Naive thymus-derived CD4-positive, alpha-beta T cell (primary cell): ENCODE results near the gene DMRT1. TPM values are rescaled to one million over a fixed set of nuclear protein-coding genes. Genes with fewer than 3 reads are reported as not detected.

Experiments
- ATAC-seq: fragments of 150-1000 bp; cut with Tn5 transposase; 2 replicates; pipeline ENCODE4 v1.10.0; 2021; ENCODE audit warnings: mild to moderate bottlenecking, moderate library complexity
- CTCF ChIA-PET: fragments of 350-600 bp; sonication (Branson Sonifier 250); formaldehyde crosslinking; loops from one replicate; lab custom pipeline; 2021; ENCODE audit warnings: antibody characterized with exemption; lab: Charles Lee
- POLR2A ChIA-PET: fragments of 350-600 bp; sonication (Branson Sonifier 250); formaldehyde crosslinking; loops from one replicate; lab custom pipeline; 2021; ENCODE audit warnings: antibody characterized with exemption, inconsistent platforms; lab: Charles Lee
- DNase-seq, 9 donors: peaks; one replicate each; pipeline versions ENCODE4 v3.0.0 to v3.0.0-alpha.2; 2020 to 2022; ENCODE audit warnings: mixed read lengths in 1 of 9
- H3K27ac ChIP-seq: one replicate; pipeline ENCODE4 v1.7.0; 2013; ENCODE audit warnings: mild to moderate bottlenecking, low read depth, low read length, moderate library complexity
- H3K27me3 ChIP-seq, 2 donors: one replicate each; pipeline ENCODE4 v1.7.0; 2013; ENCODE audit warnings: low read length in 2 of 2, mild to moderate bottlenecking in 2 of 2, moderate library complexity in 2 of 2; ENCODE audit not compliant: control insufficient read depth in 2 of 2, insufficient read depth in 2 of 2
- H3K36me3 ChIP-seq, 3 experiments: 1 replicate in 2 of 3; 2 replicates in 1 of 3; pipeline ENCODE4 v1.7.0; 2013; ENCODE audit warnings: low read length in 3 of 3, mild to moderate bottlenecking in 3 of 3, moderate library complexity in 1 of 3; ENCODE audit not compliant: insufficient read depth in 3 of 3, control insufficient read depth in 2 of 3
- H3K4me1 ChIP-seq, 2 donors: one replicate each; pipeline ENCODE4 v1.7.0; 2013; ENCODE audit warnings: low read length in 2 of 2, mild to moderate bottlenecking in 2 of 2, moderate library complexity in 1 of 2; ENCODE audit not compliant: control insufficient read depth in 2 of 2, insufficient read depth in 2 of 2
- H3K4me3 ChIP-seq: 2 replicates; pipeline ENCODE4 v1.7.0; 2013; ENCODE audit warnings: mild to moderate bottlenecking, low read length
- H3K9me3 ChIP-seq, 3 experiments: 1 replicate in 2 of 3; 2 replicates in 1 of 3; pipeline ENCODE4 v1.7.0; 2013; ENCODE audit warnings: low read length in 3 of 3; ENCODE audit not compliant: control insufficient read depth in 2 of 3
- H3K27ac Mint-ChIP-seq, 9 donors: one replicate each; pipeline ENCODE4 v1.8.0; 2020 to 2022; ENCODE audit warnings: mixed read lengths in 9 of 9, mild to moderate bottlenecking in 8 of 9, moderate library complexity in 5 of 9, inconsistent platforms in 2 of 9
- H3K27me3 Mint-ChIP-seq, 5 donors: one replicate each; pipeline ENCODE4 v1.8.0; 2021 to 2022; ENCODE audit warnings: mixed read lengths in 5 of 5, mild to moderate bottlenecking in 1 of 5
- H3K36me3 Mint-ChIP-seq, 5 donors: one replicate each; pipeline ENCODE4 v1.8.0; 2020 to 2022; ENCODE audit warnings: mixed read lengths in 5 of 5, mild to moderate bottlenecking in 3 of 5, inconsistent platforms in 1 of 5
- H3K4me1 Mint-ChIP-seq, 7 donors: one replicate each; pipeline ENCODE4 v1.8.0; 2020 to 2022; ENCODE audit warnings: mixed read lengths in 7 of 7, mild to moderate bottlenecking in 3 of 7, inconsistent platforms in 1 of 7
- H3K4me3 Mint-ChIP-seq, 10 donors: one replicate each; pipeline ENCODE4 v1.8.0; 2020 to 2022; ENCODE audit warnings: mild to moderate bottlenecking in 10 of 10, mixed read lengths in 10 of 10, moderate library complexity in 6 of 10, inconsistent platforms in 2 of 10
- H3K9me3 Mint-ChIP-seq, 11 donors: one replicate each; pipeline ENCODE4 v1.8.0; 2020 to 2022; ENCODE audit warnings: mixed read lengths in 11 of 11, mild to moderate bottlenecking in 4 of 11, inconsistent platforms in 1 of 11, moderate library complexity in 1 of 11
- intact Hi-C, 2 donors: fragments of 100-400 bp; cut with micrococcal nuclease; formaldehyde crosslinking; loops; one replicate each; pipeline ENCODE4 v1.15.1; 2023
- polyA plus RNA-seq, 2 donors: library from polyadenylated mRNA; unstranded; fragments of 300-500 nt; fragmentation: Illumina TruSeq; gene quantifications; one replicate each; pipeline ENCODE4 v1.2.3, GENCODE V29; 2021
- total RNA-seq, 6 experiments: library from RNA in 5 of 6; stranded (reverse) in 5 of 6; gene quantifications; 1 replicate in 5 of 6; 2 replicates in 1 of 6; pipeline ENCODE4 v1.2.3 and lab custom pipeline; 2021 to 2026

Gene DMRT1
- total and polyA plus RNA-seq, 7 experiments from 2014 or later, result not detected

DNA sequence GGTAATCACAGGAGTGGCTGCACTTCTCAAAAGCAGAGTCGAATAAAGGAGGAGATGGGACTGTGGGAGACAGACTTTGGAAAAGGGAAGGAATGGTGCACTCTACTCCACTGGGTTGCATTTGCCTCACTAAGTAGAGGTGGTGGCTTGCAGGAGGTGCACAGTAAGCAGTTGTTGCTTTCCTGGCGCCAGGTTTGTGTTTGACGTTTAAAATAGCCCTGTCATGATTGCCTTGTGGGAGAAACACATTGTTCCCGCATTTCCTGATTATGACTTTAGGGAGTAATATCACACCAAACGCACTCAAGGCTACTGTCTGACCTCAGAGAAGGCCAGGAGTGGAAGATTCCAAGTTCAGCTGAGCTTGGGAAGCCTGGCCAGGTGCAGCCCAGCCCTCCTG is 36.7 kb downstream of the DMRT1 start:
- H3K36me3 Mint-ChIP-seq, result no peaks in the 10 kb centered on the region
- no peaks in the 10 kb centered on the region for H3K27me3 ChIP-seq
- ATAC-seq (no peak), DNase-seq (no peak)
- H3K4me1 ChIP-seq, result no peaks in the 10 kb centered on the region
- H3K27ac ChIP-seq, result no peak overlapping the region
- H3K9me3 ChIP-seq, result no peaks in the 10 kb centered on the region
- H3K4me3 Mint-ChIP-seq, result no peak overlapping the region
- no peak overlapping the region for H3K27ac Mint-ChIP-seq
- CTCF ChIA-PET, result no interaction called here
- no peaks in the 10 kb centered on the region for H3K36me3 ChIP-seq
- peaks cover 30 to 53% (median 42%) of the 10 kb centered on the region in 5 donors for H3K27me3 Mint-ChIP-seq
- peaks cover 0 to 2% (median 0%) of the 10 kb centered on the region in 11 donors for H3K9me3 Mint-ChIP-seq
- H3K4me1 Mint-ChIP-seq, result peaks cover 0 to 12% (median 5%) of the 10 kb centered on the region in 7 donors
- intact Hi-C loops, result no loop called here
- POLR2A ChIA-PET, result no interaction called here
- H3K4me3 ChIP-seq, result no peak overlapping the region

DNA sequence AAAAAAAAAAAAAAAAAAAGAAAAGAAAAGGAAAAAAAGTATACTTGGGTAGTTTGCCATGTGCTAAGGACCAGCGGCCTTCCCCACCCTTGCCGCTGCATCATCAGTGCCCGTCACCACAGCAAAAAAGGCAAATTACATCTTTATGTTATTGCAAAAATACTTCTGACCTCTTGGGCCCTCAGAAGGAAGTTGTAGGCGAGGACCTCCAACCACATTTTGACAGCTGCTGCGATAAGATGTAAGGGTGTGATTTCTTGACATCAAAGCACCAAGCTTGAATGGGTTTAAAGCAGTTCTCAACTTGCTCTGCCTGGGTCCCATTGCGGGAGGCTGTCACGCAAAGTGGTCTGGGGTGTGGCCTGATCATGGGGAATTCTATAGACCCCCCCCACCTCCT is 39.2 kb downstream of the DMRT1 start:
- H3K36me3 ChIP-seq, result no peaks in the 10 kb centered on the region
- peaks cover 0 to 12% (median 5%) of the 10 kb centered on the region in 7 donors for H3K4me1 Mint-ChIP-seq
- H3K27me3 ChIP-seq, result no peaks in the 10 kb centered on the region
- no peaks in the 10 kb centered on the region for H3K36me3 Mint-ChIP-seq
- ChIA-PET CTCF (no interaction called here), POLR2A (no interaction called here)
- H3K9me3 Mint-ChIP-seq, result peaks cover 0 to 2% (median 0%) of the 10 kb centered on the region in 11 donors
- H3K4me1 ChIP-seq, result no peaks in the 10 kb centered on the region
- no peak overlapping the region for H3K4me3 Mint-ChIP-seq
- ATAC-seq (peak; percentile 20), DNase-seq (no peak)
- no peaks in the 10 kb centered on the region for H3K9me3 ChIP-seq
- no peak overlapping the region for H3K27ac ChIP-seq
- H3K4me3 ChIP-seq, result no peak overlapping the region
- H3K27me3 Mint-ChIP-seq, result peaks cover 32 to 55% (median 40%) of the 10 kb centered on the region in 5 donors
- no peak overlapping the region for H3K27ac Mint-ChIP-seq
- intact Hi-C loops, result no loop called here

DNA sequence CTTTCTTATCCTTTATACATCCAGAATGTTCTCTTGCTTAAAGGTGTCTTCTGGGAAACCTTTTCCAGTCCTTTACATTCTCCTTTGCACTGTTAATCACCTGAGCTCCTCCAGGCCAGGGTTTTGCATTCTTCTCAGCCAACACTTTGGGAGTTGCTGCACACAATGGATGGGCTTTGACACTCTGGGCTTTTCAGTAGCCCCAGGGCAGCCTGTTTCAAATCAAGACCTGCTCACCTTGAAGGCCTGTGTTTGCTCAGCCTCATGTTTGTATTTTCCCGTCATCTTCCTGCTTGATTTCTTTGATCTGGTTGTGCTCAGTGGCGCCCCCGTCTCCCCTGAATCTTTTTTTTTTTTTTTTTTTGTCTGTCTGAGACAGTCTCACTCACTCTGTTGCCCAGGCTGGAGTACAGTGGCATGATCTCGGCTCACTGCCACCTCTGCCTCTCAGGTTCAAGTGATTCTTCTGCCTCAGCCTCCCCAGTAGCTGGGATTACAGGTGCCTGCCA is 41.0 kb downstream of the DMRT1 start:
- CTCF ChIA-PET, result no interaction called here
- POLR2A ChIA-PET, result no interaction called here

DNA sequence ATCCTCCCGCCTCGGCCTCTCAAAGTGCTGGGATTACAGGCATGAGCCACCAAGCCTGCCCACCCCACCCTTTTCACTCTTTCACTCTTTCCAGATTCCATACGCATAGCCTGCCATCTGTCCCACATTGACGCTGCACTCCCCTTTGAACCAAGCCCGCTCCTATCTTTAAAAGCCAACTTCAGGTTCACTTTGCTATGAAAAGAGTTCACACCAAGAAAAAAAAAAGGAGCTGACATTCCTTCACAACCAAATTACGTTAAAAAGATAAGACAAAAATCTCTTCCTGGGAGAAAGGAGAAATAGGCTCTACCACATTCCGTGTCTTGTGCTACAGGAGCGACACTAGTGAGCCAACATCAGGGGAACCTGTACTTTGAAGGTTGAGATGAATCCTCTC is 41.5 kb downstream of the DMRT1 start:
- H3K27ac ChIP-seq, result no peak overlapping the region
- no peak for ATAC-seq
- Mint-ChIP-seq H3K9me3 (peaks cover 0 to 2% (median 0%) of the 10 kb centered on the region in 11 donors), H3K4me1 (peaks cover 0 to 12% (median 5%) of the 10 kb centered on the region in 7 donors), H3K36me3 (no peaks in the 10 kb centered on the region), H3K4me3 (no peak overlapping the region), H3K27me3 (peaks cover 28 to 45% (median 39%) of the 10 kb centered on the region in 5 donors), H3K27ac (peak overlapping the region in 1 of 9 donors; percentile 41)
- no peak for DNase-seq
- no peaks in the 10 kb centered on the region for H3K27me3 ChIP-seq
- intact Hi-C loops, result no loop called here
- POLR2A ChIA-PET, result no interaction called here
- H3K4me1 ChIP-seq, result no peaks in the 10 kb centered on the region
- CTCF ChIA-PET, result no interaction called here
- no peaks in the 10 kb centered on the region for H3K9me3 ChIP-seq
- no peaks in the 10 kb centered on the region for H3K36me3 ChIP-seq
- no peak overlapping the region for H3K4me3 ChIP-seq

More for the DNA sequence above, 41.0 kb downstream of the DMRT1 start:
- Histone ChIP-seq H3K9me3 (no peaks in the 10 kb centered on the region), H3K27ac (no peak overlapping the region), H3K27me3 (no peaks in the 10 kb centered on the region), H3K4me3 (no peak overlapping the region), H3K4me1 (no peaks in the 10 kb centered on the region), H3K36me3 (no peaks in the 10 kb centered on the region)
- Mint-ChIP-seq H3K4me1 (peaks cover 0 to 12% (median 5%) of the 10 kb centered on the region in 7 donors), H3K27me3 (peaks cover 29 to 45% (median 39%) of the 10 kb centered on the region in 5 donors), H3K27ac (no peak overlapping the region), H3K4me3 (no peak overlapping the region), H3K9me3 (peaks cover 0 to 2% (median 0%) of the 10 kb centered on the region in 11 donors), H3K36me3 (no peaks in the 10 kb centered on the region)
- no peak for ATAC-seq
- DNase-seq, result no peak
- intact Hi-C loops, result no loop called here

DNA sequence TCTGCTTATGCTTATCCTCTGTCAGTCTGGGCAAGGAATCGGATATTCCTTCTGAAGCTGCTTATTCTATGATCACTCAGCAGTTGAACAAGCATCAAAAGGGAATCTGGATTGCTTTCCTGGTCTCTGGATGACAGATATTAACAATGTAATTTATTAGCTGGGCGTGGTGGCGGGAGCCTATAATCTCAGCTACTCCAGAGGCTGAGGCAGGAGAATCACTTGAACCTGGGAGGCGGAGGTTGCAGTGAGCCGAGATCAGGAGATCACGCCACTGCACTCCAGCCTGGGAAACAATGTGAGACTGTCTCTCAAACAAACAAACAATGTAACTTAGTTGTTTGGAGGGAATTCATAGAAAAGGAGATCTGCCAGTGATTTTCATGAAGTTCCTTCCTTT is 45.4 kb downstream of the DMRT1 start:
- peaks cover 0 to 2% (median 0%) of the 10 kb centered on the region in 7 donors for H3K4me1 Mint-ChIP-seq
- no peaks in the 10 kb centered on the region for H3K4me1 ChIP-seq
- peaks cover 0 to under 1% (median 0%) of the 10 kb centered on the region in 11 donors for H3K9me3 Mint-ChIP-seq
- DNase-seq (no peak), ATAC-seq (no peak)
- H3K27me3 Mint-ChIP-seq, result peaks cover 6 to 29% (median 19%) of the 10 kb centered on the region in 5 donors
- intact Hi-C loops, result no loop called here
- no peaks in the 10 kb centered on the region for H3K27me3 ChIP-seq
- no peaks in the 10 kb centered on the region for H3K9me3 ChIP-seq
- H3K27ac ChIP-seq, result no peak overlapping the region
- POLR2A ChIA-PET, result no interaction called here
- H3K4me3 ChIP-seq, result no peak overlapping the region
- H3K36me3 ChIP-seq, result no peaks in the 10 kb centered on the region
- H3K27ac Mint-ChIP-seq, result no peak overlapping the region
- CTCF ChIA-PET, result no interaction called here
- H3K4me3 Mint-ChIP-seq, result no peak overlapping the region
- no peaks in the 10 kb centered on the region for H3K36me3 Mint-ChIP-seq

DNA sequence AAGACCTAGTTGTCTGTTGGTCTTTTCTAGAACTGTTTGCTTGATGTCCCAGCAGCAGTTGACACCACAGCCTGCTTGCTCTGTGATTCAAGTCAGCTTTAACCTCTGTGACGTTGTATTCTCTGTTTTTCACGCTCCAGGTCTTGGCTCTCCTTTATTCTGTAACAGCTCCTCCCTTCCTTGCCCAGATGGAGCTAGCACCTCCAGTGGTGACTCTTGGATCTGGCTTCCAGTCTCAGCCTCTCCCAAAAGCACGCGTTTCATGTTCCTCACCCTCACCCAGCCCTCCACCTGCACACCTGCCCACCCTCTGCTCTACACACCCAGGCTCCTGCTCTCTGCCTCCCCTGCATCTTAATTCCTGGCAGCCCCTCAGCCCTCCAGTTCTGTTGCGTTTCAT is 50.6 kb downstream of the DMRT1 start:
- H3K27ac ChIP-seq, result no peak overlapping the region
- no peak for DNase-seq
- no peak overlapping the region for H3K4me3 Mint-ChIP-seq
- H3K36me3 ChIP-seq, result no peaks in the 10 kb centered on the region
- H3K4me3 ChIP-seq, result no peak overlapping the region
- no peaks in the 10 kb centered on the region for H3K27me3 ChIP-seq
- ChIA-PET POLR2A (no interaction called here), CTCF (interaction anchor here (1.1 kb wide), 1 partner anchor 118 kb away, joined by 5 read pairs; no protein-coding TSS in a partner anchor)
- no peaks in the 10 kb centered on the region for H3K36me3 Mint-ChIP-seq
- no peaks in the 10 kb centered on the region for H3K9me3 ChIP-seq
- peaks cover 4 to 11% (median 8%) of the 10 kb centered on the region in 7 donors for H3K4me1 Mint-ChIP-seq
- no peak overlapping the region for H3K27ac Mint-ChIP-seq
- peaks cover 0 to 5% of the 10 kb centered on the region in 2 donors for H3K4me1 ChIP-seq
- H3K9me3 Mint-ChIP-seq, result no peaks in the 10 kb centered on the region
- peaks cover 7 to 15% (median 11%) of the 10 kb centered on the region in 5 donors for H3K27me3 Mint-ChIP-seq
- no peak for ATAC-seq
- intact Hi-C loops, result loop anchor here (5.0 to 10.0 kb wide), 3 partner anchors 277 to 1195 kb away; no protein-coding TSS in a partner anchor

DNA sequence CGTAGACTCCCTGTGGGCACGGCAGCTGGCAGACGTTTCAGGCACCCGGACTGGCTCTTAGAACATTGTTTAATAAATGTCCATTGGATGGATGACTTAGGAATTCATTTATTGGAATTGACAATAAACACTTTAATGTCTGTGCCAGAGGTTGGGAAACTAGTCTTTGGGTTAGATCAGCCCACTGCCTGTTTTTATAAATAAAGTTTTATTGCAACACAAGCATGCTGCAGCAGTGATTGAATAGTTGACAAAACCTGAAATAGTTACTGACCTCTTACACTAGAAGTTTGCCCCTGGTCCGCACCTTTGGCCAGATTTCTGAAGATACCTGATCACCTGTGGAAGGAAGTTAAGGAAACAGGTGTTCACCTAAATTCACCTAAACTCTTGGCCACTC is 51.6 kb downstream of the DMRT1 start:
- DNase-seq (no peak), ATAC-seq (no peak)
- H3K4me3 ChIP-seq, result no peak overlapping the region
- Mint-ChIP-seq H3K4me1 (peaks cover 4 to 11% (median 8%) of the 10 kb centered on the region in 7 donors), H3K9me3 (no peaks in the 10 kb centered on the region), H3K36me3 (no peaks in the 10 kb centered on the region), H3K27ac (no peak overlapping the region), H3K4me3 (no peak overlapping the region), H3K27me3 (peaks cover 4 to 18% (median 9%) of the 10 kb centered on the region in 5 donors)
- intact Hi-C loops, result loop anchor here (1.0 to 10.0 kb wide), 4 partner anchors 116 to 1194 kb away; no protein-coding TSS in a partner anchor
- CTCF ChIA-PET, result interaction anchor here (1.2 kb wide), 1 partner anchor 116 kb away, joined by 3 read pairs; no protein-coding TSS in a partner anchor
- POLR2A ChIA-PET, result no interaction called here
- no peaks in the 10 kb centered on the region for H3K27me3 ChIP-seq
- H3K36me3 ChIP-seq, result no peaks in the 10 kb centered on the region
- H3K4me1 ChIP-seq, result peaks cover 0 to 5% of the 10 kb centered on the region in 2 donors
- H3K9me3 ChIP-seq, result no peaks in the 10 kb centered on the region
- no peak overlapping the region for H3K27ac ChIP-seq
